GM21619 (cell line): ENCODE results near the gene MEP1A.
"Not testable (repeated sequence)": the region's sequence is repeated elsewhere in the genome, so short reads cannot be mapped to it uniquely, and the experiment has no call there.

Experiments
- ATAC-seq: cut with Tn5 transposase; IDR thresholded peaks from one replicate; pipeline ENCODE4 v1.9.1; 2021; ENCODE audit not compliant: unreplicated experiment

Gene MEP1A

DNA sequence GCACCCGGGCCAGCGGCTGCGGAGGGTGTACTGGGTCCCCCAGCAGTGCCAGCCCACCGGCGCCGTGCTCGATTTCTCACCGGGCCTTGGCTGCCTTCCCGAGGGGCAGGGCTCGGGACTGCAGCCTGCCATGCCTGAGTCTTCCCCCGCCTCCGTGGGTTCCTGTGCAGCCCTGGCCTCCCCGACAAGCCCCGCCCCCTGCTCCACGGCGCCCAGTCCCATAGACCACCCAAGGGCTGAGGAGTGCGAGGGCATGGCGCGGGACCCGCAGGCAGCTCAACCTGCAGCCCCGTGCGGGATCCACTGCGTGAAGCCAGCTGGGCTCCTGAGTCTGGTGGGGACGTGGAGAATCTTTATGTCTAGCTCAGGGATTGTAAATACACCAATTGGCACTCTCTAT, 18.5 kb upstream of the MEP1A start:
- not testable (repeated sequence) for ATAC-seq

DNA sequence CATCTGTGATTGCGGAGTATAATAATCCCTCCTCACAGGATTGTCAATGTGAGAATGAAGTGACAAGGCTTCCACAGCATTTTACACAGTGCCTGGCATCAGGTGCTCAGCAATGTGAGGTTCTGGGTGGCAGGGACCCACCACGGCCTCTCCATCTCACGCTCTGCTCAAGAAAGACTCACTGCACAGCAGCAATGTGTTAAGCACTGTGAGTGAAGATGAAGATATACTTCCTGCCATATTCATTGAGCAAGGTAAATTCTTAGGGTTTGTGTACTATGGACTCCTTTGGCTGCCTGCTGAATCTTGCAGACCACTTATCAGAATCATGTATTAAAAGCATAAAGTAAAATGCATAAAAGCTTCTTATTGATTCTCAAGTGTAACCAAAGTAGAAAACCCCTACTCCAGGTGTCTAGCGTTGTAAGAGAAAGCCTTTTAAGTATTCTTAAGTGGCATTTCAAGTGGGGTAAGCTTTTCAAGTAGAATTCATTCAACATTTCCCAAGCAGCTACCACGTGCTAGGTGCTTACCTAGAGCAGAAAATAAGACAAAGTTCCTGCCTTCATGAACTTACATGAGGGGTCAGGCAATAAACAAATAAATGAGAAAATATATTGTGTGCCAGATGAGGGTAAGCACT, 17.0 kb upstream of the MEP1A start:
- no peak for ATAC-seq

DNA sequence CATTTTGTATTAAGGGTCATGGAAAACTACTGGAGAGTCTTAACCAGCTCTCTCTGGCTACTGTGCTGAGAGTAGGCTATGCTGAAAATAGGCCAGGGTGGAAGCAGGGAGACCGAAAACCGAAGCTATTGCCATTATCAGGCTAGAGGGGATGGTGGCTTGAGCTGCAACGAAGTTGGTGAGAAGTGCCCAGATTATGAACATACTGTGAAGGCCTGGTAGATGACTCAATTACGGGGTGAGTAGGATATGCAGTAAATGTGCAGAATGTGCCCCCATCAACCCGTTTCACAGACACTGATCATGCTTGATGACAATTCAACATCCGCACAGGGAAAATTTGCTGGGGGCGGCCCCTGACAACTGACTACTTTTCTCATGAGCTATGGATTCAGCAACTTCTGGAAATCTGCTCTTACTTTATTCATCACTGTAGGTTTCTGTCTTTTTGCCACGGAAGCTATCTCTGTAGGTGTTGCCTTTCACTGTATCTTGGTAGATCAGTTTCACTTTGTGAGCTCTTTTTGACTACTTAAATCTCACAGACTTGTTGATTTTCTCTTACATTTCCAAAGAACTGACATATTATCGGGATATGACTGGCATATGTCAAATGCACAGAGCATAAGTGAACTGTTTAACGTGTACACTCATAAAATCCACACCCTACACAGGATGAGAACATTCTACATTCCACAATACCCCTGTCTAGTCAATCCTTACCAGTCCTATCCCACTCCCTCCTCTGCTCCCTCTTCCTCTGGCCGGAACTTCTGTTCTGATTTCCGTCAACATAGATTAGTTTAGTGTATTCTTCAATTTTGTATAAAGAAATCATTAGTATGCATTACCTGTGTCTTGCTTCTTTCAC, 15.5 kb upstream of the MEP1A start:
- no peak for ATAC-seq

DNA sequence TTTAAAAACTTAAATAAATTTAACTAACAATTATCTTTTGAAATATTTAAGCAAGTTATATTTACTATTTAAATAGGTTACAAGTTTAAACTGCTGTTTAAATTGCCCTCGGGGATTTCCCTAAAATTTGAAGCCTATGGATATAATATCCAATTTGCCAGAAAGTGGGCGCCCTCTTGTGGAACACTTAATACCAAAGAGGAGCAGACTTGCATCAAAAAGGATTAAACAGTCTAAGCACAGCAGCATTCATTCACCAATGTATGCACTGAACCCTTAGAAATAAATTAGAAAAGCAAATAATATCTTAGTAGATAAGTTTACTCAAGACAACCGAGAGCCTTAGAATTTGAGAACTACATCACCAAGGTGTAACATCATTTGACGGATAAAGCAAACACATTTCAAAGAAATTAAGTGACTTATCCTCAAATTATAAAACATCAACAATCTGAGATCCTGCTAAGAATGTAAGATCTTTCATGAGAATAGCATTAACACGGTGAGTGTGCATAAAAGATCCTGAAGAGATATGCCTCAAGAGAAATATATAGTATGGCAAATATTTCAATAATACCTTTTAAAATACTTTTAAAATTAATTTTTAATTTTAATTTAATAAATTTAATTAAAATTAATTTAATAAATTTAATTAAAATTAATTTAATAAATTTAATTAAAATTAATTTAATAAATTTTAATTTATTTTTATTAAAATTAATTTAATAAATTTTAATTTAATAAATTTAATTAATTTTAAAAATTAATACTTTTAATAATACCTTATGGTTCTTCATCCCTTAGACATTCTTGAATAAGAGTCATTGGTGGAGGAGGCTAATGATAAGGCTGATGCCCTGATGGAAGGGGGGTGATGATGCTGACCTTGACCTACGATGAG, 11.5 kb upstream of the MEP1A start:
- ATAC-seq = no peak

DNA sequence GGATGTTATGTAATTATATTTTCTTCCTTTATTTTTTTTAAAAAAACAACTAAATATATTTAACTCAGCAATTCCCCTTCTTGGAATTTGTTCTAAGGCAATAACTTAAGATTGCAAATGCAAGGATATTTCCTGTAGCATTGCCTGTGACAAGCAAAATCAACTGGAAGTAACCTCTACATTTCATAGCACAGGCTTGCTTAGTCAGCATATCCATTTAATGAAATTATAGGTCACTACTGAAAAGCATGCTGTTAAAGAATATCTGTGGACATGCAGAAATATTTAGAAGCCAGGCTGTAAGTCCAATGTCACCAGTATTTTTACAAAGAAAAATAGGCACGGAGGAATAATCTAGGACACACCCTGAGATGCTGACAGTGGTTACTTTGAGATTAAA, 8.7 kb upstream of the MEP1A start:
- no peak for ATAC-seq

DNA sequence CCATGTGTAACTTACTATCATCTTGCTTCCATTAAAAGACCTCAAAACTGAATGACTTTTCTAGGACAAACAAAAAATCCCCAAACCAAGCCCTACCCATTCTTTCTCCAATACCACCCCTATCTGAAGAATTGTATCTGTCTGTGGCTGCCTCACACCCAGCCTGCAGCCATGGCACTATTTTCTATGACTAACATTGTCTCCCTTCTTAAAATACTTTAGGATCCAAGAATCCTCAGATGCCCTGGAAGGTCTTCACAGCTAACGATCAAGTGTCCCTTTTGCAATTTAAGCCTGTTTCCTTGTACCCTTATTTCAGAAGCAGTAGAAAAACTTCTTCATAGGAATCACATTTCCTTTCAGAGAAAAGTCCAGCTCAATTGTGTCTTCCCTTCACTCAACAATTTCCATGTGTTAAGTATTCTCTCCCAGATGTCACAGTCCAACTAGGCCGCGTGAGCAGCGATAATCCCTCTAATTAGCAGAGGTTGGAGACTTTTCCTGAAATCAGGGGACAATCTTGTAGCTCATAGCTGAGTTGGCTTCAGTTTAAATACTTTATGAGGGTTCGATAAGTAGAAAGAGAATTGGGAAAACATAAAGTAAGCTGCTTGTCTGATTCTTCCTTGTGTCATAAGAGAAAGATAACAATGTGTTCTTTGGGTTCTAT, 5.2 kb upstream of the MEP1A start:
- no peak for ATAC-seq

DNA sequence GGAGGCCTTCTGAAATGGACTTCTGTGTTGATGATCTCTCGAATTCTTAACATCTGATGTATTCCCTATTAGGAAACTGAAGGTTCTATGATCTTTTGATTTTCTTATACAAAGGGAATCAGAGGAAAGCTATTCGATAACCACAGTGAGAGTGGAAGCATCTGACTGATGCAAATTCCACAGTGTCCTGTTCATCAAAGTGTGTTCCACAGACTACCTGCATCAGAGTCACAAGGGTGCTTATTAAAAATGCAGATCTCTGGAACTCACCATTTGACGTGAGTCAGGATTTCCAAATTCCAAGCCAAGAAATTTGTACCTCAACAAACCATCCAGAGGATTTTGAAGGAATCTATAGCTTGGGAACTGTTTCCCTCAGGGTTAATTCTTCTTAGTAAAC, 4.4 kb upstream of the MEP1A start:
- ATAC-seq = no peak

DNA sequence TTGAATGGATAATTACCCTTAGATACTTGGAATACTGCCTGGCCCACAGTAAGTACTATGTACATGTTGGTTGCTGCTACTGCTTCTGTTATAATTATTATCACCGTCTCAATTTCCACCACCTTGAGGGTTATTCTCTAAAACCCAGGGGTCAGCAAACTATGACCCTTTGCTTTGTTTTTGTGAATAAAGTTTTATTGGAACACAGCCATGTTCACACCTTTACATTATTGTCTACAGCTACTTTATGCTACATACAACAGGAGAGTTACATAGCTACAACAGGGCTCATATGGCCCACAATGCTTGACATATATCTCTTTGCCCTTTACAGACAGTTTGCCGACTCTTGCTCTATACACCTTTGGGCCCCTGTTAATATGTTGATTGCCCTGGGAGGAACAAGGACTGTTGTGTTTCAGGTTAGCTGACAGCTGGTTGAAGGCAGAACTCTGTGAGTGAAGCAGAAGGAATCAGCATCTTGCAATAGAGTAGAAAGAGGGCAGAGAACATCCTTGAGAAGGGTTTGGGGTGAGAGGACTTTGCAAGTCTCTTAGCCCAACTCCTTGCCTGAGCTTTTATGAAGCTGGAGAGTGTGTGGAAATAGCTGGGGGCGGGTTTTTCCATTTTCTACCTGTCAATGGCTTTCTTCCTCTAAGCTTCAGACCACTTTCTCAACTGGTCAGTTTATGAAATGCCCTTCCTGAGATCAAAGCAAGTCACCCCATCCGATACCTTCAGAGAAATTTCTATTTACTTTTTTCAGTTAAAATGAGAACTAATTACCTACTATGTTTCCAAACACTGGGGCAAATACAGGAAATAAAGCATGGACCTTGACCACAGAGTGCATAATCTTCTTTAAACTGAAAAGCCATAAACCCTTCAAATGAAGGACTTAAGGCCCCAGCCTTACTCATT, 3.5 kb upstream of the MEP1A start:
- no peak for ATAC-seq

DNA sequence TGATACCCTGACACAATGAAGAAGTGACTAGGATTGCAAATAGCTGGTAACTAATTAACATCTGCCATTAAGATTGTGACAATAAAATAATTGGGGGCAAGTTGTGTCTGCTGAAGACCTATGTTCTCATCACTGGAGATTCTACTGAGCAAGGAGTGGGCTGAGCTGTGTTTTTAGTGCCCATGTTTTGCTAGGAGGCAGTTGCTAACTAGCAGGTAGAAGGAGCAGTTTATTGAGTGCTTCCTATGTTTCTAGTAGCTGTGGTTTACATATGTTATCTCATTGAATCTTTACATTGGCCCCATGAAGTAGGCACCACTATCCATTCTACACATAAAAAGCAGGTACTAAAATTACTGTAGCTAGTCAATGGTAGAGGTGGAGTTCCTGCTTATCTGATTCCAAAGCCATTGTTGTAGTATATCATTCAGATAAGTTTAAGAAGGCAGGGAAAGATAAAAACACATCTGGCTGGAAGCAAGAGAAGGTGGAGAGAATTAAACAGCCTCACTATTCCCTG, 2.8 kb upstream of the MEP1A start:
- no peak for ATAC-seq

DNA sequence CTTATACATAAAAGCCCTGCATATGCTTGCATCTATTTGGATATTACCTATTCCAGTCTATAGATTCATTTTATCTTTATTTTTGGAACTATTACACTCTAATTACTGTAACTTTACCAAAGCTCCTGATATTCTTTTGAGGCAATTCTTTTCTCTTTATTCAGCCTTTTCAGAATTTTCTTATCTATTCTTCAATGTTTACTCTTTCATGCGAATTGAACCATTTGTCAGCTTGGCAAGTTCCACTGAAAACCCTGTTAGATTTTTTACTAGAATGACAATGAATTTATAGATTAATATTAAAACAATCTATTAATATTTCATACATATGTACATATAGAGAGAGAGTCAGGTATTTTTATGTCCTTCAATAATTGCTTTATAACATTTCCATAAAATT, 554 bp upstream of the MEP1A start:
- ATAC-seq = no peak

DNA sequence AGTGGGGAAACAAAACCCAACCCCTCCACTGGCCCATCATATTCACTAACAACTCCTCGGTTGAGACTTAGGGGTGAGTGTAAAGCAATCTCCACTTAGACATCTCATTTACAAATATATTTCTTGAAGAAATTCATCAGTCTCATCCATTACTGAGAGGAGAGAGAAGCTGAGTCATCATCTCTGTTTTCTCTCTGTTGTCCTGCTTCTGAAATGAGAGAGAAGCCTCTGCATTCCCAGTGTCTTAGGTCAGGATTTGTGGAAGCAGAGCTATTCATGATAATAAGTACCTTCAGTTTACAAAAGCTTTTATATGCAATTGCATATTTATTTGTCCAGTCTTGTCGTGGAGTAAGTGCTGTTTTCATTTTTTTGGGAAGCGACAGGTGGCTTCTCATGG, 879 bp downstream of the MEP1A start:
- no peak for ATAC-seq

DNA sequence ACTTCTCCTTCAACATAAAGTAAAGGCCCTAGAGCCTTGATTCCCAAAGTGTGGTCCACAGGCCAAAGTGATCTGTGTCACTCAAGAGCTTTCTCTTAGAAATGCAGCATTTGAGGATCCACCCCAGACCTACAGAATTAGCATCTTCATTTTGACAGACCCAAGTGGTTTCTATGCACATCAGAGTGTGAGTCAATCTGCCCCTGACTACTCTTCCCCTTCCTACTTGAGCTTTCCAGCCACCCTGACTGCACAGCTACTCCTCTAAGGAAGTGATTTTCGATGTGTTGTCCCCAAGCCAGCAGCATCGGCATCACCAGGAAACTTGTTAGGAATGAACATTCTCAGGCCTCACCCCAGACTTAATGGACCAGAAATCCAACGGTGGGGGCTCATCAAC, 2.6 kb downstream of the MEP1A start:
- ATAC-seq = no peak

DNA sequence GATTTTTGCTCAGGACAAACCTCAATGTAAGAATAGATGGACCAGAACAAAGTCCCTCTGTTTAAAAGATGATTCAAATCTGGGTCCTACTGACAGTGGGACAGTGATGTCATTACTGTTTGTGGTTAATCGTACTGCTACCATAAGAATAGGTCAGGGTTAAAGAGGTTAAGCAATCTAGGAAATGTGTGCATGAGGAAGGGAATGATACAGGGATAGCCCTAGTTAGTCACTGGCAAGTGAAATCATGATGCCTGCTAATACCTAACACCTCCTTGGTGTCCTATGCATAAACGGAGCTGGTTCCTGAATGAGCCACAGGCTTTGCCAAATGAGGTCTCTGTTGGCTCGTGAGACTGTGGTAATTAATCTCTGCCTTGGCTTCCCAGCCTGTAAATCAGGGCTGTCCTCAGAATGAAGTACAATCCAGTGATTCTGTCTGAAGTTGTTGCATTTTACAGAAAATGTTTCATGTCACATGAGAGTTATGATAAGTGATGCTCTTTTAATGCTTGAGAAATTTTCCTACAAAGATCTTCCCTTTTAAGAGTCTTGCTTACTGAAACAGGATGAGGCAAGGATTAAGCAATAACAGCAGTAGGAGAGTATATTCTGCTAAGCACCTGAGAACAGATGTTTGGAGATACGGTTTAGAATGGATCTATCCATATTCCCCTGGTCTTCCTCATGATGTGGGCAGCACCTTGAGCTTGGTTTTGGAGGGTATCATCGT, 3.8 kb downstream of the MEP1A start:
- no peak for ATAC-seq

DNA sequence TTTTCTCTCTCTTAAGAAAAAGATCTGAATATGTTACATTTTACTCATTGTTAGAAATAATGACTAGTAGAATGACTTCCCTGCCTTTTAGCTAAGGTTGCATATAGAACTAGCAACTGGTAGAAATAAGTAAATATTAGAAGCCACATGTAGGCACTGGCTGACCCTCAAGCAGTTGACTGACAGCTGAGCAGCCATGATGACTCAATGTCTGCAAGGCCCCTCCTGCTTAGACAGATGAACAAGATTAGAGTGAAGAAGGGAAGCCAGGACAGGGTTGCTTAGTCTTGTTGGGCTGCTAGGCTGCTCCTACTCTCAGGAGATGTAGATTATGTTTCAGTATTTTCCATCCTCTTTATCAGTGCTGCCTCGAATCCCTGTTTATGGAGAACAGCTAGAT, 6.5 kb downstream of the MEP1A start:
- no peak for ATAC-seq

DNA sequence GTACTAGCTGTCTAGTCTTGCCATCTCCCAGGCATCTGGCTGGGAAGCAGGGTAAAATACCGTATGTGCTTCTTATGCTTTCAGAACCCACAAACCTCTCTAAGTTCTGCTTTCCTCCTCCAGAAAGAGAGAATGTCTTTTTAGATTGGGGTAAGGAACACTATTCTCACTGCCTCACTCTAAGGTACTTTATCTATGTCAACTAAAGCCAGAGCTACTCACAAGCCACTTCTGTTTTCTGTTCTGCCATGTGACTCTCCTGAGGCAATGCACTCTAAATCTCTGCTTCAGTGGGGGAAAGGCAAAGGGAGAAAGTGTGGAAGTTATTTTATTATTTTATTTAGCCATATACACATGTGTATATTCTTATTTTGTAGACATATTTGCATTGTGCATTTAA, 15.6 kb downstream of the MEP1A start:
- ATAC-seq = no peak

DNA sequence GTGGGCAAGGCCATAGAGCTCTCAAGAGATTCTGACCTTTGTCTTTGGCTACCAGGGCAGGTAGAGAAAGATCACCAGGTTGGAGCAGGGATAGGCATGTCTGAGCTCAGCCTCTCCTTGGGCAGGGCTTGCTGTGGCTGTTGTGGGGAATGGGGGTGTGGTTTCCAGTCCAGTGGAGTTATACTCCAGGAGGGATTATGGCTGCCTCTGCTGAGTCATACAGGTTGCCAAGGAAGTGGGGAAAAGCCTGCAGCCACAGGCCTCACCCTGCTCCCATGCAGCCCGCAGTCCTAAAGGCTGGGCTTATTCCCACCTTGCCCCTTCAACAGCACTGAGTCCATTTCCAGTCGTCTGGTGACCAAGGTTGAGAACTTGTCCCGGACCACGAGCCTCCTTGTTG, 21.9 kb downstream of the MEP1A start:
- no peak for ATAC-seq

DNA sequence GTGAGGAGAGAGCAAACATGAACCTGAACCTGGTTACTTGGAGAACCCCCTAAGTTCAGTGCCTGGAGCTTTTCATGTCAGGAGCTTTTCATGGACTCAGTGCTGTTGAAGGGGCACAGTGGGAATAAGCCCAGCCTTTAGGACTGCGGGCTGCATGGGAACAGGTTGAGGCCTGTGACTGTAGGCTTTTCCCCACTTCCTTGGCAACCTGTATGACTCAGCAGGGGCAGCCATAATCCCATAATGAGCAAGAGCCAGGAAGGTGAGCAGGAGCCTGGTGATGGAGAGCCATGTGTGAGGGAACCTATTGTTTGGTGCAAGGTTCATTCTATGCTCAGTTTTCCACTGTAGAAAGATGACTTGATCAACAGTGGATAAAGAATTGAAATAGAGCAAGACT, 23.4 kb downstream of the MEP1A start:
- ATAC-seq = no peak

DNA sequence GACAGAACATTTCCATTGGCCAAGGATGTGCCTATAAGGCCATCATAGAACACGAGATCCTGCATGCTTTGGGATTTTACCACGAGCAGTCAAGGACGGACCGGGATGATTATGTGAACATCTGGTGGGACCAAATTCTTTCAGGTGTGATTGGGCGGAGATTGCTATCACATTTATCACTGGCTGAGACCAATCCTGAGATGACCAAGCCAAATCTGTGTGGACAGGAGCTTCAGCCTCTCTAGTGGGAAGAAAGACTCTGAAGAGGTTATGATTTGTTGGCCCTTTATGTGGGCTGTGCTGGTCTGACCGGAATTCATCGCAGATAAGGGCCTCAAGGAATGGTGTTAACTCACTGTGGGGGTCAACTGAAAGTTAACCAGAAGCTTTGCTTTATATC, 26.4 kb downstream of the MEP1A start:
- ATAC-seq = no peak

DNA sequence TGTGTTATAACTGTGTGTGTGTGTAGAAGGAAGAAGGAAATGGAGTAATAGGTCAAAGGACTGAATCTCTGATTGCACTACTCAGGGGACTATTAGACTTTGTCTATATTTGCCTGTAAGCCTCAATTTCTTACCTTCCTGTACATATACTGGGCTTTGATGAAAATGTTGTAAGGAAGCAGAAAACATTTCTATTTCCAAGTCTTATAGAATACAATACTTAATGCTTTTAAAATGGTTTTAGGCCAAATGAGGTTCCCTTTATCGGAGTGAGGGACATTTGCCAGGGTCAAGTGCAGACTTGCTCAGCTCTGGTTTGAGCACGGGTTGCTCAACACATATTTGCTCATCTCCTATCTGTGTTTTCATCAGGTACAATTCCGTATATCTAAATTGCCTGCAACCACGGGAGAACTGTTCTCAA, 28.3 kb downstream of the MEP1A start:
- ATAC-seq = no peak
